Neutrophil (primary cell): ENCODE data around the gene TENM4.

Experiments
- H3K27ac ChIP-seq: fragments of 200-600 bp; sonication (generic); 2 replicates; pipeline ENCODE4 v1.5.1; 2016; ENCODE audit warnings: mild to moderate bottlenecking, moderate library complexity
- H3K27me3 ChIP-seq: fragments of 200-600 bp; sonication (generic); 2 replicates; pipeline ENCODE4 v1.6.0; 2016; ENCODE audit warnings: mild to moderate bottlenecking
- H3K36me3 ChIP-seq: fragments of 200-600 bp; sonication (generic); 2 replicates; pipeline ENCODE4 v1.5.1; 2017
- H3K4me1 ChIP-seq, 2 experiments: fragments of 200-600 bp in 1 of 2; sonication (generic) in 1 of 2; 1 replicate in 1 of 2; 2 replicates in 1 of 2; pipeline versions ENCODE4 v1.5.1 to v1.6.1; 2013 to 2016; ENCODE audit warnings: low read depth in 1 of 2, low read length in 1 of 2, mild to moderate bottlenecking in 1 of 2, moderate library complexity in 1 of 2; ENCODE audit not compliant: control insufficient read depth in 1 of 2, insufficient read depth in 1 of 2
- H3K4me3 ChIP-seq, 2 experiments: fragments of 200-600 bp in 1 of 2; sonication (generic) in 1 of 2; 1 replicate in 1 of 2; 2 replicates in 1 of 2; pipeline ENCODE4 v1.5.1; 2013 to 2016; ENCODE audit warnings: low read depth in 1 of 2, low read length in 1 of 2, mild to moderate bottlenecking in 1 of 2, moderate library complexity in 1 of 2
- H3K9me3 ChIP-seq: fragments of 200-600 bp; sonication (generic); 2 replicates; pipeline ENCODE4 v1.5.1; 2016
- TF ChIP-seq, protein P1 (sequence below): fragments of 200-600 bp; sonication (generic); IDR thresholded peaks from 2 replicates; pipeline ENCODE4 v1.5.1; 2016; ENCODE audit warnings: antibody characterized with exemption

TENM4 gene

DNA sequence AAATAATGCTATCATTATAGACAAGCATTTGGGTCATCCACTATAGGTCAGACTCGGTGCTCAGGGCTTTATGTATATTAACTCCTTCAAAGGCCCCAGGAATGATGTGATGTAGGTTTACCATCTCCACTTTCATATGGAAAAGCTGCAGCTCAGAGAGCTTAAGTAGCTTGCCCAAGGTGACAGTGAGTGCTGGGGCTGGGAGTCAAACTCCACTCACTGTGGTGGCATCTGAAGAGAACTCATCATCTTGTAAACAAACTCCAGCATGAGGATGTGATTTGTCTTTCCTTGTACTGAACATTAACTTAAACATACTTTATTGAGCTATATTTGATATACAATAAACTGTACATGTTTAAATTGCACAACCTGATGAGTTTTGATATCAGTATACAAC, 25.4 kb downstream of the TENM4 start:
- no peak overlapping the region for H3K27ac ChIP-seq
- no peaks in the 10 kb centered on the region for H3K4me1 ChIP-seq
- no peaks in the 10 kb centered on the region for H3K27me3 ChIP-seq
- no peaks in the 10 kb centered on the region for H3K9me3 ChIP-seq
- H3K36me3 ChIP-seq = no peaks in the 10 kb centered on the region
- TF ChIP-seq, protein P1, sequence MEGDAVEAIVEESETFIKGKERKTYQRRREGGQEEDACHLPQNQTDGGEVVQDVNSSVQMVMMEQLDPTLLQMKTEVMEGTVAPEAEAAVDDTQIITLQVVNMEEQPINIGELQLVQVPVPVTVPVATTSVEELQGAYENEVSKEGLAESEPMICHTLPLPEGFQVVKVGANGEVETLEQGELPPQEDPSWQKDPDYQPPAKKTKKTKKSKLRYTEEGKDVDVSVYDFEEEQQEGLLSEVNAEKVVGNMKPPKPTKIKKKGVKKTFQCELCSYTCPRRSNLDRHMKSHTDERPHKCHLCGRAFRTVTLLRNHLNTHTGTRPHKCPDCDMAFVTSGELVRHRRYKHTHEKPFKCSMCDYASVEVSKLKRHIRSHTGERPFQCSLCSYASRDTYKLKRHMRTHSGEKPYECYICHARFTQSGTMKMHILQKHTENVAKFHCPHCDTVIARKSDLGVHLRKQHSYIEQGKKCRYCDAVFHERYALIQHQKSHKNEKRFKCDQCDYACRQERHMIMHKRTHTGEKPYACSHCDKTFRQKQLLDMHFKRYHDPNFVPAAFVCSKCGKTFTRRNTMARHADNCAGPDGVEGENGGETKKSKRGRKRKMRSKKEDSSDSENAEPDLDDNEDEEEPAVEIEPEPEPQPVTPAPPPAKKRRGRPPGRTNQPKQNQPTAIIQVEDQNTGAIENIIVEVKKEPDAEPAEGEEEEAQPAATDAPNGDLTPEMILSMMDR = no peak
- H3K4me3 ChIP-seq = no peak overlapping the region

DNA sequence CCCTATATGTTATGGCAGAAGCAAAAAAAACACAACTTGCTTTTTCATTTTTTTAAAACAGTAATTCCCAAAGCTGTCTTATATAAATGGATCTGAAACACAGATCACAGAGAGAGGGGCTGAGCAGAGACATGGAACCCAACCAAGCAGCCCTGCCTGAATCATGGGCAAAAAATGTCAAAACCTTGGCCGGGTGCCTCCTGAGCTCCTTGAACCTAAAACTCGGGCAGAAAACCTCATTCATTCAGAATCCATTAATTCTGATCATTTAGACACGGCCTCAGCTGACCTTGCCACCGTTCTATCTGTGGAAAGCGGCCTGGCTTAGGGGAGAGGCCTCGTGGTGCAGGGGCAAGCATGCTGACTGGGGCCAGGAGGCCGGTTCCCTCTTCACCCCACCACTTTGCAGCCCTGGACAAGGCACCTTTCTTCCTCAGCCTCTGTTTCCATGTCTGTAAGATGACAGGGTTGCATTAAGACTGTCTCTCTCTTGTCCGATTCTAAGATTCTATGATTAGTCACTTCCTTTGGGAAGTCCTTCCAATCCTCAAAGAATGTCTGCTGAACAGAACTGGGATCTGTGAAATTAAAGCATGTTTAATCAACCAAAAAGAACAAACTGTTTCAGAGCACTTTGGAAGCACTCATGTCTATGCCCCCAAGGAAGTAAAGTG, 26.0 kb downstream of the TENM4 start:
- H3K4me3 ChIP-seq = no peak overlapping the region
- no peak overlapping the region for H3K27ac ChIP-seq
- H3K9me3 ChIP-seq = no peaks in the 10 kb centered on the region
- TF ChIP-seq, protein P1 = no peak
- H3K4me1 ChIP-seq = no peaks in the 10 kb centered on the region
- H3K27me3 ChIP-seq = no peaks in the 10 kb centered on the region
- no peaks in the 10 kb centered on the region for H3K36me3 ChIP-seq

DNA sequence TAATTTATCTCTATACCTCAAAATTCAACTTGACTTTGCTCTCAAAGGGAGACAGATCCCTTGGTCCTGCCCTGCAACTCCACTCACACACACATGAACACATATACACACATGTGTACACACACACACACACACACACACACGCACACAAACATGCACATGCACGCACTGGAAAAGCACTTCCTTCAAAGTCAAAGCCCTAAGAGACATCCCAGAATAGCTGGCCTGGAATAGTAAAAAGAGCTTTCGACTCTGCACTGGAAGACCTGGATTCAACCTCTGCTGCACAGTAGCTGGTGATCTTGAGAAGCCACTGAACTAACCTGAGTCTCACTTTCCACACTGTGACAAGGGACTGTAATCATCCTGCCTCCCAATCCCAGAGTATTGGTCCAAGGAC, 26.8 kb downstream of the TENM4 start:
- H3K27ac ChIP-seq = no peak overlapping the region
- no peaks in the 10 kb centered on the region for H3K9me3 ChIP-seq
- TF ChIP-seq, protein P1 = no peak
- H3K4me1 ChIP-seq = no peaks in the 10 kb centered on the region
- no peaks in the 10 kb centered on the region for H3K27me3 ChIP-seq
- H3K4me3 ChIP-seq = no peak overlapping the region
- H3K36me3 ChIP-seq = no peaks in the 10 kb centered on the region

DNA sequence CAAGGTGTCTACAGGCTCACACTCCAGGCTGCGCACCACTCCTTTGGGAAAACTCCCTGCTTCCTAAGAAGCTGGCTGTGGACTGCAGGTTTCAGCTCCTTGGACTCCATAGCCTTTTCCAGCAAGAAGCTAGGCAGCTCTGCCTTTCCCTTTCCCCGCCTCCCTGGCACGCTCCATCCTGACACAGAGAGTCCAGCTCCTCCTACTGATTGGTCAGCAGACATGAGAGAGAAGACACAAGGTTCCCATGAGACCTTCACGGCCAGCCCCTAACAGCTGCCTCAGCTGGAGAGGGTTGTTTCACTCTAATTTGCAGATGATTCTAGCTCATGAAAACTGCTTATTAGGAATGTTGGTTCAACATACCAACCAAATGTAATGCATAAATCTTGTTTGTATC, 27.6 kb downstream of the TENM4 start:
- TF ChIP-seq, protein P1 = no peak
- no peaks in the 10 kb centered on the region for H3K36me3 ChIP-seq
- no peak overlapping the region for H3K4me3 ChIP-seq
- no peaks in the 10 kb centered on the region for H3K9me3 ChIP-seq
- H3K27me3 ChIP-seq = no peaks in the 10 kb centered on the region
- H3K4me1 ChIP-seq = no peaks in the 10 kb centered on the region
- no peak overlapping the region for H3K27ac ChIP-seq

DNA sequence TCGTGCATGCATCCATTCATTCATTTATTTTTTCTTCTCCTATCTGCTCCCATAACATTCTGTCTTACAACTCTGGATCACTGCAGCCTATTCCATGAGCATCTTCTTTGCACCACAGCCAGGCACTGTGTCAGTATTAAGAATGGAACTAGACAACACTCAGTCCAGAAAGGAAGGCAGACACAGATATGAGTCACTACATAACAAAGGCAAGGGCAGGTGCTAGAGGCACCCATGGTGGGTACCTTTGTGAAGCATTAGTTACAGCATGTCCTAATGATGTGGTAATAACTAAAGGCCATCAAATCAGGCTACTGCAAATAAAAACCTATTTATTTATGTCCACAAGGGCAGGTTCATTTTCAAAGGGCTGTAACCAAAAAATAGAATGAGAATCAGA, 28.1 kb downstream of the TENM4 start:
- H3K36me3 ChIP-seq = no peaks in the 10 kb centered on the region
- H3K4me1 ChIP-seq = no peaks in the 10 kb centered on the region
- TF ChIP-seq, protein P1 = no peak
- no peaks in the 10 kb centered on the region for H3K27me3 ChIP-seq
- no peak overlapping the region for H3K4me3 ChIP-seq
- no peak overlapping the region for H3K27ac ChIP-seq
- no peaks in the 10 kb centered on the region for H3K9me3 ChIP-seq
